ENCODE results near the gene LRRC66.

Gene LRRC66

GRCh38 chr4:52006887-52007286, 13.3 kb downstream of the LRRC66 start:
- DNase-seq: no peak

- DNase-seq: no peak
These were observed 14.4 kb downstream of the LRRC66 start for GRCh38 chr4:52005604-52006273.

GRCh38 chr4:52004414-52004813, 15.7 kb downstream of the LRRC66 start:
- DNase-seq: no peak

- DNase-seq: no peak
These were observed 18.5 kb downstream of the LRRC66 start for GRCh38 chr4:52001616-52002015.

GRCh38 chr4:51999250-51999649, 20.9 kb downstream of the LRRC66 start:
- no peak for DNase-seq

- DNase-seq: no peak
These were observed 21.3 kb downstream of the LRRC66 start for GRCh38 chr4:51998837-51999236.

- DNase-seq: no peak
These were observed 22.5 kb downstream of the LRRC66 start for GRCh38 chr4:51997647-51998046.

GRCh38 chr4:51995647-51996220, 24.4 kb downstream of the LRRC66 start:
- DNase-seq: no peak

- DNase-seq: no peak
These were observed 54.3 kb downstream of the LRRC66 start for GRCh38 chr4:51965862-51966261.

GRCh38 chr4:51963841-51964517, 56.2 kb downstream of the LRRC66 start:
- DNase-seq: no peak

GRCh38 chr4:51960486-51960885, 59.7 kb downstream of the LRRC66 start:
- no peak for DNase-seq

GRCh38 chr4:51958199-51958968, 61.8 kb downstream of the LRRC66 start:
- DNase-seq: no peak

Measured in CD4-positive, alpha-beta T cell treated with Interferon gamma for 1 hour (primary cell).